A673 (cell line): ENCODE results near the gene ARFGAP1. TPM values are rescaled to one million over a fixed set of nuclear protein-coding genes. Genes with fewer than 3 reads are reported as not detected.
"Not testable (repeated sequence)": the region's sequence is repeated elsewhere in the genome, so short reads cannot be mapped to it uniquely, and the experiment has no call there.

Source experiments
- BruUV-seq: library from RNA; stranded (reverse); fragments of 400-500 nt; replicated peaks from 2 replicates; lab custom pipeline; 2021; lab: Mats Ljungman, UMichigan
- CTCF ChIA-PET: fragments of 300-600 bp; sonication (Branson Sonifier 250); formaldehyde crosslinking; loops from one replicate; lab custom pipeline; 2022; ENCODE audit warnings: antibody characterized with exemption; lab: Charles Lee
- POLR2A ChIA-PET: fragments of 300-600 bp; sonication (Branson Sonifier 250); formaldehyde crosslinking; loops from one replicate; lab custom pipeline; 2022; ENCODE audit warnings: antibody characterized with exemption; ENCODE audit not compliant: low non-redundant PET; lab: Charles Lee
- DNase-seq: peaks from one replicate; pipeline ENCODE4 v3.0.0-alpha.2; 2015; ENCODE audit warnings: low spot score
- H3K27ac ChIP-seq: fragments of 200-600 bp; sonication (generic); 2 replicates; pipeline ENCODE4 v1.5.1; 2016; ENCODE audit warnings: mixed run types, low read depth, mild to moderate bottlenecking, mixed read lengths, antibody characterized with exemption, low read length; ENCODE audit not compliant: poor library complexity, severe bottlenecking
- H3K27me3 ChIP-seq: fragments of 200-600 bp; sonication (generic); replicated peaks from 2 replicates; pipeline ENCODE4 v1.6.1; 2017; ENCODE audit warnings: mixed run types, low read depth, mild to moderate bottlenecking, mixed read lengths, antibody characterized with exemption, low read length; ENCODE audit not compliant: insufficient read depth, poor library complexity
- H3K36me3 ChIP-seq: fragments of 200-600 bp; sonication (generic); 2 replicates; pipeline ENCODE4 v1.6.1; 2016; ENCODE audit warnings: mixed run types, mild to moderate bottlenecking, mixed read lengths, antibody characterized with exemption, low read length; ENCODE audit not compliant: insufficient read depth, poor library complexity, severe bottlenecking
- H3K4me1 ChIP-seq: fragments of 200-600 bp; sonication (generic); 2 replicates; pipeline ENCODE4 v1.6.1; 2017; ENCODE audit warnings: mixed run types, mild to moderate bottlenecking, mixed read lengths, antibody characterized with exemption, low read length; ENCODE audit not compliant: insufficient read depth, poor library complexity, severe bottlenecking
- H3K4me3 ChIP-seq: fragments of 200-600 bp; sonication (generic); 2 replicates; pipeline ENCODE4 v1.5.1; 2016; ENCODE audit warnings: low read depth, mixed run types, mild to moderate bottlenecking, mixed read lengths, low read length; ENCODE audit not compliant: poor library complexity, severe bottlenecking
- H3K9me3 ChIP-seq: fragments of 200-600 bp; sonication (generic); 2 replicates; pipeline ENCODE4 v1.6.1; 2016; ENCODE audit warnings: mixed run types, low read depth, mild to moderate bottlenecking, mixed read lengths, antibody characterized with exemption, low read length; ENCODE audit not compliant: poor library complexity, severe bottlenecking
- EZH2 ChIP-seq: fragments of 200-600 bp; sonication (generic); IDR thresholded peaks from 2 replicates; pipeline ENCODE4 v1.6.1; 2017; ENCODE audit warnings: borderline replicate concordance, low read depth, mild to moderate bottlenecking, mixed read lengths, antibody characterized with exemption, low read length; ENCODE audit not compliant: poor library complexity, severe bottlenecking
- intact Hi-C: fragments of 100-400 bp; cut with micrococcal nuclease; formaldehyde crosslinking; loops from one replicate; pipeline ENCODE4 v1.10.0; 2022; ENCODE audit not compliant: unreplicated experiment
- total RNA-seq: library from RNA; stranded (reverse); gene quantifications from 2 replicates; pipeline ENCODE4 v1.2.3, GENCODE V29; 2021
- TF ChIP-seq, protein P1 (sequence below): fragments of 300-800, 200-600 bp; sonication (generic); conservative IDR thresholded peaks from 2 replicates; pipeline ENCODE4 v1.5.1; 2017; ENCODE audit warnings: low read depth, mild to moderate bottlenecking, antibody characterized with exemption, low read length, moderate library complexity, mixed read lengths

Gene ARFGAP1
- total RNA-seq, 1 experiment from 2014 or later: 90.4 TPM

DNA sequence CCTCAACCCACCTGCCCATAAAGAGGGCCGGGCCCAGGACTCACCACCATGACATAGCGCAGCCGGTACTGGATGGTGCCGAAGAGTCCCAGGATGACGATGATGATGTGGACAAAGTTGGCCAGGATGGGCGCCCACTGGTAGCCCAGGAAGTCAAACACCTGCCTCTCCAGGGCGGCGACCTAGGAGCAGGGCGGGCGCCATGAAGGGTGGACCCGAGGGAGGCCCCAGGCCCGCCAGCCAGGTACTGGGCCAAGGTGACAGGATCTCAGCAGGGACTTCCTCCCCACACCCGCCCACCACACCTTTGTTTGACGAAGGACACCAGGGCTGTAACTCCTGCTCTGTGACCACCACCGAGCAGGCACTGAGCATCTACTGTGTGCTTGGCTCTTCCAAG is 22.7 kb upstream of the ARFGAP1 start:
- ChIA-PET POLR2A (no interaction called here), CTCF (no interaction called here)
- H3K36me3 ChIP-seq: no peaks in the 10 kb centered on the region
- no peak overlapping the region for H3K27ac ChIP-seq
- no peaks in the 10 kb centered on the region for H3K9me3 ChIP-seq
- peaks cover 41% of the 10 kb centered on the region for H3K27me3 ChIP-seq
- TF ChIP-seq EZH2: no peak
- TF ChIP-seq, protein P1, sequence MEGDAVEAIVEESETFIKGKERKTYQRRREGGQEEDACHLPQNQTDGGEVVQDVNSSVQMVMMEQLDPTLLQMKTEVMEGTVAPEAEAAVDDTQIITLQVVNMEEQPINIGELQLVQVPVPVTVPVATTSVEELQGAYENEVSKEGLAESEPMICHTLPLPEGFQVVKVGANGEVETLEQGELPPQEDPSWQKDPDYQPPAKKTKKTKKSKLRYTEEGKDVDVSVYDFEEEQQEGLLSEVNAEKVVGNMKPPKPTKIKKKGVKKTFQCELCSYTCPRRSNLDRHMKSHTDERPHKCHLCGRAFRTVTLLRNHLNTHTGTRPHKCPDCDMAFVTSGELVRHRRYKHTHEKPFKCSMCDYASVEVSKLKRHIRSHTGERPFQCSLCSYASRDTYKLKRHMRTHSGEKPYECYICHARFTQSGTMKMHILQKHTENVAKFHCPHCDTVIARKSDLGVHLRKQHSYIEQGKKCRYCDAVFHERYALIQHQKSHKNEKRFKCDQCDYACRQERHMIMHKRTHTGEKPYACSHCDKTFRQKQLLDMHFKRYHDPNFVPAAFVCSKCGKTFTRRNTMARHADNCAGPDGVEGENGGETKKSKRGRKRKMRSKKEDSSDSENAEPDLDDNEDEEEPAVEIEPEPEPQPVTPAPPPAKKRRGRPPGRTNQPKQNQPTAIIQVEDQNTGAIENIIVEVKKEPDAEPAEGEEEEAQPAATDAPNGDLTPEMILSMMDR: no peak
- no peak for DNase-seq
- H3K4me1 ChIP-seq: no peaks in the 10 kb centered on the region
- no TSS peak for BruUV-seq
- no peak overlapping the region for H3K4me3 ChIP-seq
- intact Hi-C loops: no loop called here

DNA sequence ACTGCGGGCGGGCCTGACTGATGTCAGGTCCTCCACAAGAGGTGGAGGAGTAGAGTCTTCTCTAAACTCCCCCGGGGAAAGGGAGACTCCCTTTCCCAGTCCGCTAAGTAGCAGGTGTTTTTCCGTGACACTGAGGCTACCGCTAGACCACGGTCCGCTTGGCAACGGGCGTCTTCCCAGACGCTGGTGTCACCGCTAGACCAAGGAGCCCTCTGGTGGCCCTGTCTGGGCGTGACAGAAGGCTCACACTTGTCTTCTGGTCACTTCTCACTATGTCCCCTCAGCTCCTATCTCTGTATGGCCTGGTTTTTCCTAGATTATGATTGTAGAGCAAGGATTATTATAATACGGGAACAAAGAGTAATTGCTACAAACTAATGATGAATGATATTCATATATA is 21.3 kb upstream of the ARFGAP1 start:
- DNase-seq, H3K27ac ChIP-seq, POLR2A ChIA-PET, H3K4me3 ChIP-seq, intact Hi-C loops, H3K4me1 ChIP-seq, BruUV-seq, H3K36me3 ChIP-seq, CTCF ChIA-PET, H3K9me3 ChIP-seq: not testable (repeated sequence)
- peaks cover 55% of the 10 kb centered on the region for H3K27me3 ChIP-seq

DNA sequence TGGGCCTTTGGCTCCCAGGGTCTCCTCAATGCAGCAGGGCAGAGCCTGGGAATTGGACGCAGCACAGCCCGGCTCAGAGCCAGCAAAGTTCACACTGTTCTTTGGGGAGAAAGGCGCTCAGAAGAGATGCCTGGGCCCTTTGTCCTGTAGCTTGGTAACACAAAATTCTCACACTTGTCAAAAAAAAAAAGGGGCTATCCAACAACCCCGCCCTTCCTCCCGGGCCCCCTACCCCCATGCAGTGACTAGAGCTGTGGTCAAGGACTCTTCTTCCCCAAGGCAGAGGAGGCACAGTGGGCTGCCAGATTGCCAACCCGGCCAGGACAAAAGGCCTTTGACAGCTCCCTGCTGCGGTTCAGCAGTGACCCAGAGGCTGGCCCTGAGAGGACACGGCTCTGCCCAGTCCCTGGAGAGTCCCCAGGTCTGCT is 20.3 kb upstream of the ARFGAP1 start:
- H3K4me3 ChIP-seq: no peak overlapping the region
- DNase-seq: no peak
- CTCF ChIA-PET: no interaction called here
- no peaks in the 10 kb centered on the region for H3K4me1 ChIP-seq
- no peak for TF ChIP-seq EZH2
- TF ChIP-seq, protein P1: no peak
- H3K36me3 ChIP-seq: no peaks in the 10 kb centered on the region
- H3K27ac ChIP-seq: no peak overlapping the region
- intact Hi-C loops: no loop called here
- BruUV-seq: no TSS peak
- no peaks in the 10 kb centered on the region for H3K9me3 ChIP-seq
- peaks cover 58% of the 10 kb centered on the region for H3K27me3 ChIP-seq
- POLR2A ChIA-PET: no interaction called here

DNA sequence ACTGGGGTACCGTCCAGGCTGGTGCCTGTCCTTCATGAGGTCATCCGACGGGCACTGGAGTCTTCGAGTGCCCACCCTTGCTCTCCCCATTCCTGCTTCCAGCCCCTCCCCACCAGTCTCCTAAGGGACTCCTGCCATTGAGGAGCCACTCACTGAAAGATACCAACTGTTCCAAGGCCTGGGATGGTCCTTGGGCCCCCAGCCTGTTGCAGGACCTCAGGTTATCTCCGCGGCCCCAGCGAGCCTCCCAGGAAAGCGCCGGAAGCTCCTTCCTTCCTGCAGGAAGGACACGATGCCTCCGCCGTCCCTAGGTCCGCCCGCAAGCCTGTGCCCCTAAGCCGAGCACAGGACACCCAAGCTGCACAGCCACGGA is 19.6 kb upstream of the ARFGAP1 start:
- POLR2A ChIA-PET: no interaction called here
- no peak overlapping the region for H3K4me3 ChIP-seq
- DNase-seq: no peak
- H3K27ac ChIP-seq: no peak overlapping the region
- CTCF ChIA-PET: no interaction called here
- H3K36me3 ChIP-seq: no peaks in the 10 kb centered on the region
- TF ChIP-seq, protein P1: no peak
- peak; percentile 85 for TF ChIP-seq EZH2
- H3K4me1 ChIP-seq: no peaks in the 10 kb centered on the region
- intact Hi-C loops: no loop called here
- no peaks in the 10 kb centered on the region for H3K9me3 ChIP-seq
- no TSS peak for BruUV-seq
- H3K27me3 ChIP-seq: peaks cover 58% of the 10 kb centered on the region
